ENCODE results near the gene GCK. TPM values are rescaled to one million over a fixed set of nuclear protein-coding genes. Genes with fewer than 3 reads are reported as not detected.

The GCK gene
- total RNA-seq, 1 donor from 2014 or later: 5.9 TPM

- Mint-ChIP-seq H3K9me3 (ENCODE audit: low read depth) (peaks cover 13% of the 10 kb centered on the region), H3K27me3 (no peaks in the 10 kb centered on the region), H3K36me3 (ENCODE audit: insufficient read depth) (peaks cover 12% of the 10 kb centered on the region), H3K4me3 (ENCODE audit: low read depth) (peak overlapping the region; percentile 56), H3K4me1 (ENCODE audit: low read depth) (peaks cover 10% of the 10 kb centered on the region), H3K27ac (no peak overlapping the region)
- no peak for TF ChIP-seq CTCF (IDR thresholded peaks at IDR 0.05; ENCODE audit: unreplicated experiment)
- DNase-seq (ENCODE audit: low spot score, unreplicated experiment): no peak
Observed at GRCh38 chr7:44124822-44125202, 64.4 kb downstream of the GCK start.

GRCh38 chr7:44123190-44124003 lies 65.8 kb downstream of the GCK start, which contains the start of gene POLD2:
Gene POLD2 (minus strand): TSS chr7:44123548. CDS start chr7:44122053, 1,495 bp downstream.
- Mint-ChIP-seq H3K27me3 (no peaks in the 10 kb centered on the region), H3K36me3 (ENCODE audit: insufficient read depth) (peaks cover 13% of the 10 kb centered on the region), H3K4me3 (ENCODE audit: low read depth) (peak within 1 kb of the TSS; percentile 92), H3K27ac (peak within 1 kb of the TSS; percentile 92), H3K9me3 (ENCODE audit: low read depth) (peaks cover 13% of the 10 kb centered on the region), H3K4me1 (ENCODE audit: low read depth) (peaks cover 10% of the 10 kb centered on the region)
- peak; percentile 96 for DNase-seq (ENCODE audit: low spot score, unreplicated experiment)
- no peak for TF ChIP-seq CTCF (IDR thresholded peaks at IDR 0.05; ENCODE audit: unreplicated experiment)

- Mint-ChIP-seq H3K9me3 (ENCODE audit: low read depth) (peaks cover 9% of the 10 kb centered on the region), H3K4me1 (ENCODE audit: low read depth) (peaks cover 10% of the 10 kb centered on the region), H3K4me3 (ENCODE audit: low read depth) (peak overlapping the region; percentile 92), H3K27ac (peak overlapping the region; percentile 37), H3K36me3 (ENCODE audit: insufficient read depth) (peaks cover 15% of the 10 kb centered on the region), H3K27me3 (no peaks in the 10 kb centered on the region)
- DNase-seq (ENCODE audit: low spot score, unreplicated experiment): no peak
- no peak for TF ChIP-seq CTCF (IDR thresholded peaks at IDR 0.05; ENCODE audit: unreplicated experiment)
Observed at GRCh38 chr7:44122529-44122928, 66.7 kb downstream of the GCK start.

DNA sequence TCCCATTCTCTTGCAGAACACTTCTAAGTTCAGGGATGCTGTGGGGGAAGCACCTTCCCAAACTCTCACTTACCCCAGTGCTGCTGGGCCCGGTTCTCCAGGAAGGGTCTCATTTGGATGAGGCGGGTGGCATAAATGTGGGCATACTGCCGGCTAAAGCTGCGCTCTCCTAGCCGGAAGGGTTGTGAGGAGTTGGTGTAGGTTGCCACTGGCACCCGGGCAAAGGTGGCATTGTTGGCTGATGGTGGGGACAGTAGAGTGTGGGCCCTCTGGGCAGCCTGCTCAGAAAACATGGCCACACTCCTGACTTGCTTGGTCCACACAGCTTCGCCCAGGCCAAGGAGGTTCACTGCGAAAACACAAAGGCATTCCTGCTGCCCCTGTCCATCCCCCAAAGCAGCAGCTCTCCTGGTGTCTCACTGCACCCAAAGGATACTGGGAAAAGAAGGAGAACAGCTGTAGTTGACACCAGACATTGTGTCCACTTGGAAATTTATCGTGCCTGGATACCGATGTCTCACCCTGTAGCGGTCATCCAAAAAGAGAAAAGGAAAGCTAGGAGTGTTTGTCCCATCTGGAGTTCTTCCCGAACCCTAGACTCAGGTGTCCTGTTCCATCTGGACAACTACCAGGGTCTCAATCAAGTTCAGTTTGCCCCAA lies 67.3 kb downstream of the GCK start:
- Mint-ChIP-seq H3K27me3 (no peaks in the 10 kb centered on the region), H3K9me3 (ENCODE audit: low read depth) (peaks cover 4% of the 10 kb centered on the region), H3K27ac (no peak overlapping the region), H3K4me1 (ENCODE audit: low read depth) (peaks cover 10% of the 10 kb centered on the region), H3K36me3 (ENCODE audit: insufficient read depth) (peaks cover 12% of the 10 kb centered on the region), H3K4me3 (ENCODE audit: low read depth) (peak overlapping the region; percentile 92)
- DNase-seq (ENCODE audit: low spot score, unreplicated experiment): no peak
- TF ChIP-seq CTCF (IDR thresholded peaks at IDR 0.05; ENCODE audit: unreplicated experiment): no peak

GRCh38 chr7:44120395-44120794 lies 68.8 kb downstream of the GCK start:
- H3K4me3 Mint-ChIP-seq (ENCODE audit: low read depth): no peak overlapping the region
- no peak overlapping the region for H3K27ac Mint-ChIP-seq
- peaks cover 10% of the 10 kb centered on the region for H3K4me1 Mint-ChIP-seq (ENCODE audit: low read depth)
- H3K36me3 Mint-ChIP-seq (ENCODE audit: insufficient read depth): peaks cover 11% of the 10 kb centered on the region
- H3K9me3 Mint-ChIP-seq (ENCODE audit: low read depth): no peaks in the 10 kb centered on the region
- no peaks in the 10 kb centered on the region for H3K27me3 Mint-ChIP-seq
- no peak for TF ChIP-seq CTCF (IDR thresholded peaks at IDR 0.05; ENCODE audit: unreplicated experiment)
- DNase-seq (ENCODE audit: low spot score, unreplicated experiment): no peak

All from progenitor cell of endocrine pancreas (in vitro differentiated cells).